ENCODE data around the gene CTDSPL2.
"Not testable (repeated sequence)": the region's sequence is repeated elsewhere in the genome, so short reads cannot be mapped to it uniquely, and the experiment has no call there.

The CTDSPL2 gene

GRCh38 chr15:44550256-44550655 lies 122.8 kb downstream of the CTDSPL2 start:
- Mint-ChIP-seq H3K27ac (no peak overlapping the region), H3K4me3 (no peak overlapping the region), H3K9me3 (no peaks in the 10 kb centered on the region), H3K4me1 (no peaks in the 10 kb centered on the region), H3K36me3 (ENCODE audit: low read depth) (peaks cover 72% of the 10 kb centered on the region), H3K27me3 (ENCODE audit: low read depth, poor library complexity) (no peaks in the 10 kb centered on the region)
- peak; percentile 25 for TF ChIP-seq CTCF (IDR thresholded peaks at IDR 0.05)
- no peak for DNase-seq

GRCh38 chr15:44550734-44551133 lies 123.3 kb downstream of the CTDSPL2 start:
- H3K27ac Mint-ChIP-seq, result no peak overlapping the region
- H3K36me3 Mint-ChIP-seq (ENCODE audit: low read depth), result peaks cover 76% of the 10 kb centered on the region
- no peak for DNase-seq
- no peaks in the 10 kb centered on the region for H3K27me3 Mint-ChIP-seq (ENCODE audit: low read depth, poor library complexity)
- no peak for TF ChIP-seq CTCF (IDR thresholded peaks at IDR 0.05)
- H3K4me1 Mint-ChIP-seq, result no peaks in the 10 kb centered on the region
- H3K9me3 Mint-ChIP-seq, result no peaks in the 10 kb centered on the region
- H3K4me3 Mint-ChIP-seq, result no peak overlapping the region

GRCh38 chr15:44554934-44555723 lies 127.7 kb downstream of the CTDSPL2 start:
- no peak for DNase-seq
- H3K27ac Mint-ChIP-seq, result no peak overlapping the region
- TF ChIP-seq CTCF (IDR thresholded peaks at IDR 0.05), result no peak

GRCh38 chr15:44560926-44561325 lies 133.5 kb downstream of the CTDSPL2 start:
- not testable (repeated sequence) for H3K4me1 Mint-ChIP-seq; H3K27ac Mint-ChIP-seq; H3K4me3 Mint-ChIP-seq; DNase-seq; H3K27me3 Mint-ChIP-seq (ENCODE audit: low read depth, poor library complexity)
- Mint-ChIP-seq H3K9me3 (peaks cover 27% of the 10 kb centered on the region), H3K36me3 (ENCODE audit: low read depth) (peaks cover 85% of the 10 kb centered on the region)

More at GRCh38 chr15:44554934-44555723, 127.7 kb downstream of the CTDSPL2 start:
- Mint-ChIP-seq H3K4me1 (no peaks in the 10 kb centered on the region), H3K27me3 (ENCODE audit: low read depth, poor library complexity) (no peaks in the 10 kb centered on the region), H3K9me3 (no peaks in the 10 kb centered on the region), H3K36me3 (ENCODE audit: low read depth) (peaks cover 81% of the 10 kb centered on the region), H3K4me3 (no peak overlapping the region)

GRCh38 chr15:44565387-44566154 lies 138.1 kb downstream of the CTDSPL2 start:
- Mint-ChIP-seq H3K36me3 (ENCODE audit: low read depth) (peaks cover 87% of the 10 kb centered on the region), H3K9me3 (peaks cover 36% of the 10 kb centered on the region), H3K27me3 (ENCODE audit: low read depth, poor library complexity) (no peaks in the 10 kb centered on the region), H3K27ac (no peak overlapping the region), H3K4me3 (no peak overlapping the region), H3K4me1 (no peaks in the 10 kb centered on the region)
- no peak for TF ChIP-seq CTCF (IDR thresholded peaks at IDR 0.05)
- DNase-seq, result no peak

- peaks cover 87% of the 10 kb centered on the region for H3K36me3 Mint-ChIP-seq (ENCODE audit: low read depth)
- H3K27me3 Mint-ChIP-seq (ENCODE audit: low read depth, poor library complexity), result no peaks in the 10 kb centered on the region
- no peak for DNase-seq
- H3K4me3 Mint-ChIP-seq, result no peak overlapping the region
- H3K4me1 Mint-ChIP-seq, result no peaks in the 10 kb centered on the region
- no peak for TF ChIP-seq CTCF (IDR thresholded peaks at IDR 0.05)
- peaks cover 36% of the 10 kb centered on the region for H3K9me3 Mint-ChIP-seq
- H3K27ac Mint-ChIP-seq, result no peak overlapping the region
Observed at GRCh38 chr15:44566155-44566540, 138.7 kb downstream of the CTDSPL2 start.

Measured in nephron progenitor cell (in vitro differentiated cells).